GM12801 (cell line): ENCODE measurements around the gene TRIM2.

Experiments used
- TF ChIP-seq, protein P1 (sequence below): IDR thresholded peaks from one replicate; pipeline ENCODE4 v1.5.1; 2011; ENCODE audit warnings: control low read depth; ENCODE audit not compliant: insufficient read length; ENCODE audit errors: extremely low read depth

The TRIM2 gene

DNA sequence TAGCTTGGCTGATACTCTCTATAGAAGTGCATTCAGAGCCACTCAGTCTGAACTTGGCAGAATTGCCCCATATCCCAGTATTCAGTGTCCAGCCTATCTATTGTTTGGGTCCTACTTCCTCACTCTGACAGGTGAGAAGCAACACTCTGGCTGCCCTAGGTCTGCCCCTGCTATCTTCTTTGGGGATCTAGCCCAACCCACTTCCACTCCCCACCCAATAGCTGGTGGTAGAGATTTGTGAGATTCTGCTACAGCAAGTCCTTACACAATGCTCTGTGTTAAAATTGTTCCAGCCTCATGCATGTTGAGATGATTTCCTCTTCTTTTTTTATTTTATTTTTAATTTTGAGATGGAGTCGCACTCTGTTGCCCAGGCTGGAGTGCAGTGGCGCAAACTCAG is 67.6 kb downstream of the TRIM2 start:
- TF ChIP-seq, protein P1, sequence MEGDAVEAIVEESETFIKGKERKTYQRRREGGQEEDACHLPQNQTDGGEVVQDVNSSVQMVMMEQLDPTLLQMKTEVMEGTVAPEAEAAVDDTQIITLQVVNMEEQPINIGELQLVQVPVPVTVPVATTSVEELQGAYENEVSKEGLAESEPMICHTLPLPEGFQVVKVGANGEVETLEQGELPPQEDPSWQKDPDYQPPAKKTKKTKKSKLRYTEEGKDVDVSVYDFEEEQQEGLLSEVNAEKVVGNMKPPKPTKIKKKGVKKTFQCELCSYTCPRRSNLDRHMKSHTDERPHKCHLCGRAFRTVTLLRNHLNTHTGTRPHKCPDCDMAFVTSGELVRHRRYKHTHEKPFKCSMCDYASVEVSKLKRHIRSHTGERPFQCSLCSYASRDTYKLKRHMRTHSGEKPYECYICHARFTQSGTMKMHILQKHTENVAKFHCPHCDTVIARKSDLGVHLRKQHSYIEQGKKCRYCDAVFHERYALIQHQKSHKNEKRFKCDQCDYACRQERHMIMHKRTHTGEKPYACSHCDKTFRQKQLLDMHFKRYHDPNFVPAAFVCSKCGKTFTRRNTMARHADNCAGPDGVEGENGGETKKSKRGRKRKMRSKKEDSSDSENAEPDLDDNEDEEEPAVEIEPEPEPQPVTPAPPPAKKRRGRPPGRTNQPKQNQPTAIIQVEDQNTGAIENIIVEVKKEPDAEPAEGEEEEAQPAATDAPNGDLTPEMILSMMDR, result no peak

GRCh38 chr4:153273751-153274150 is 69.5 kb downstream of the TRIM2 start:
- TF ChIP-seq, protein P1, result no peak

- TF ChIP-seq, protein P1, result no peak
Observed at GRCh38 chr4:153274967-153275366, 70.7 kb downstream of the TRIM2 start.

DNA sequence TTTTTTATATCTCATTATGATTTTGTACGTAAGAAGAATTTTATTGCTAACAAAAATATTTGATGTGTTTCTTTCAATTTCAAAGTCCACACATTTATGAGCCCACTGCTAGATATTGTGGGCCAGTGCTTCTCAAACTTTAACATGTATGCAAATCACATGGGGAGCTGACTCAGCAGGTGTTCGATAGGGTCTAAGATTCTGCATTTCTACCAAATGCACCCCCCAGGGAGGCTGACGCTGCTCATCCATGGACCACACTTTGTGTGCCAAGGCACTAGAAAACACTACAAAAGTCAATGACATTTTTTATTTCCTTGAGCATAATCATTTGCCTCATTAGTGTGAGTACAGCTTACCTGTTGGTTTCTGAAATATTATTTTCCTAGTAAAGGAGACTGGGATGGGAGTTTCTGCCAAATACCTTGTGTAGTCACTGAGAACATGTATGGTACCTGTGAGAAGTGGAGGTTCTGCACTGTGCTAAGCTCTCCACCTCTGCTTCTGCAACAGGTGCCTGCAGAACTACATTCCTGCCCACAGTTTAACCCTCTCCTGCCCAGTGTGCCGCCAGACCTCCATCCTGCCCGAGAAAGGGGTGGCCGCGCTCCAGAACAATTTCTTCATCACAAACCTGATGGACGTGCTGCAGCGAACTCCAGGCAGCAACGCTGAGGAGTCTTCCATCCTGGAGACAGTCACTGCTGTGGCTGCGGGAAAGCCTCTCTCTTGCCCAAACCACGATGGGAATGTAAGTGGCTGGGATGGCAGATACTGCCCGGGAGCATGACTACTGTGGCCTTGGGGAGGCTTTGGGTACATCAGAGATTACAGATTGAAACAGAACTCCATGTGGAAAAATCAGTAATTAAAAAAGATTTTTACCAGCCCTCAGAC is 71.4 kb downstream of the TRIM2 start:
- TF ChIP-seq, protein P1, result no peak

DNA sequence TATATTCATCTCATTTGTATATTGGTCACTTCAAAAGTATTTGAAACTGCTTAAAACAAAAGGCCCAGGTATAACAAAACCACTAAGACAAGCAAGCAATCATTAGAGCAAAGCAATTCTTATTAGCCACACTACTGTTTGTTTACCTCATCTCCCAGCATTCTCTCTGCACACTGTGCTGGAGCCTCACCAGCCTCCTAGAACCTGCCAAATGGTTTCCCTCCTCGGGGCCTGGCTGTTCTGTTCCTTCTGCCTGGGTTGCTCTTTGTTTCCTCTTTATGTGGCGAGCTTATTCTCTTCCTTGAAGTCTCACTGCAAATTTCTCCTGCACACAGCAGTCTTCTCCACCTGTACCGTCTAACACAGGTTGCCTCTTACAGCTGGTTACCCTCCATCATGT is 72.7 kb downstream of the TRIM2 start:
- TF ChIP-seq, protein P1, result no peak

DNA sequence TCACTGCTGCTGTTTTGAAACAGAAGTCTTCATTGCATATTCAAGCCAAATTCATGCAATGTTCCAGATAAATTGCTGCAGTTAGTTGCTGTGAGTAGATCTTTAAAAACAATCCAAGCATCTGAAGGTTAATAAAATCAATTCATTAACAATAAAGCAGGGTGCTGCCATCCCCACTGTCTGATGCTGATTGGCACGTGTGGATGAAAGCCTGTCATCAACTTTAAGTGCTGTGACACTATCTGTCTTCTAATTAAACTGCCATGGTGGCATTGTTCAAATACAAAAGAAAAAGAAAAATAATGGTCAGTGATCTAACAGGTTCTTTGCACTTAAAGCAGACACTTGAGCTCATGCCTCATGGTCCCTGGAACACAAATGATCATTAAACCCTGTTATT is 77.2 kb downstream of the TRIM2 start:
- TF ChIP-seq, protein P1, result no peak

DNA sequence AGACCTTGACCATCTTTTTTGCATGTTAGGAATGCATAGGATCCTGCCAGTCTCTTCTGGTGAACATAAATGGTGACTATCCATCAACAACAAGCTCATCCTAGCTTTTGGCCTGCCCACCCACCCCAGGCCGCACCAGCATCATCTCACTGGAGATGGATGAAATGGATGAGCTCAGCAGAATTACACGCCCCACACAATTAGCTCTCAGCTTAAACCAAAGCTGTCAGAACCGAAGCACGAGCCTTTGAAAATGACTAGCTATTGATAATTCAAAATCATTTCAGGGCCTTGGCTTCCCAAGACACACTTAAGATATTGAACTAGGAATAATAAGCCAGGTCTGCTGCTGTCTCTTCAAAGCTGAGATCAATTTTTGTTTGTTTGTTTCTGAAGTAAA is 77.8 kb downstream of the TRIM2 start:
- TF ChIP-seq, protein P1, result no peak
